ENCODE data around the gene PDGFA.

PDGFA gene

DNA sequence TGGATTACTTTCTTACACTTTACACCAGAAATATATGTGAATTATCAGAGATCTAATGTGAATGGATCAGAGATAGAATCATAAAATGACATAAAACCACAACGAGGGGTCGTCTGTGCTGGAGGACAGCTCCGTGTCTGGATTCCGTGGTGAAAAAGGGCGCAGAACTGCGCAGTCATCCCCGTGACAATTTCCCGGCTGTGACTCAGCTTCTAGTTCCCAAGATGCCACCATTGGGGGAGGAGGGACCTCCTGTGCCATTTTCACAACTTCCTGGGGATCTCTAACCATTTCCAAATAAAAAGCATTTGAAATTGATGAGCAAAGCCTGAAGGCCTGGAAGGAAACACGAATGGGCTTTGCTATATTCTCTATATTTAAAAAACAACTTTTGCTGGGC lies 72.1 kb downstream of the PDGFA start:
- H3K4me3 ChIP-seq (ENCODE audit: control insufficient read depth, low read depth, low read length), result no peak overlapping the region
- TF ChIP-seq, protein P1, sequence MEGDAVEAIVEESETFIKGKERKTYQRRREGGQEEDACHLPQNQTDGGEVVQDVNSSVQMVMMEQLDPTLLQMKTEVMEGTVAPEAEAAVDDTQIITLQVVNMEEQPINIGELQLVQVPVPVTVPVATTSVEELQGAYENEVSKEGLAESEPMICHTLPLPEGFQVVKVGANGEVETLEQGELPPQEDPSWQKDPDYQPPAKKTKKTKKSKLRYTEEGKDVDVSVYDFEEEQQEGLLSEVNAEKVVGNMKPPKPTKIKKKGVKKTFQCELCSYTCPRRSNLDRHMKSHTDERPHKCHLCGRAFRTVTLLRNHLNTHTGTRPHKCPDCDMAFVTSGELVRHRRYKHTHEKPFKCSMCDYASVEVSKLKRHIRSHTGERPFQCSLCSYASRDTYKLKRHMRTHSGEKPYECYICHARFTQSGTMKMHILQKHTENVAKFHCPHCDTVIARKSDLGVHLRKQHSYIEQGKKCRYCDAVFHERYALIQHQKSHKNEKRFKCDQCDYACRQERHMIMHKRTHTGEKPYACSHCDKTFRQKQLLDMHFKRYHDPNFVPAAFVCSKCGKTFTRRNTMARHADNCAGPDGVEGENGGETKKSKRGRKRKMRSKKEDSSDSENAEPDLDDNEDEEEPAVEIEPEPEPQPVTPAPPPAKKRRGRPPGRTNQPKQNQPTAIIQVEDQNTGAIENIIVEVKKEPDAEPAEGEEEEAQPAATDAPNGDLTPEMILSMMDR (IDR thresholded peaks at IDR 0.05; ENCODE audit: control insufficient read depth, insufficient read depth, low read depth, low read length, missing control alignments), result no peak
- DNase-seq (ENCODE audit: low read depth), result no peak

All from AG09309 (cell line).